Measurements from ENCODE around the gene ASB6. TPM values are rescaled to one million over a fixed set of nuclear protein-coding genes. Genes with fewer than 3 reads are reported as not detected.

ASB6 gene
- total and polyA plus RNA-seq, 2 of the 13 experiments (the other 11 are each of a cell fraction or from before 2014, with no cell fraction given): 8.2 to 8.4 TPM

- TF ChIP-seq ZNF407 (CRISPR knock-in tag; IDR thresholded peaks at IDR 0.05; ENCODE audit: not compliant biosample characterization) (peak; percentile 86), ZNF709 (CRISPR knock-in tag; IDR thresholded peaks at IDR 0.05) (peak; percentile 96; the same call in 1 of the 2 replicates), HOXD1 (CRISPR knock-in tag; IDR thresholded peaks at IDR 0.05) (peak; percentile 56; the same call in 1 of the 2 replicates), KDM3A (CRISPR knock-in tag; IDR thresholded peaks at IDR 0.05; ENCODE audit: low read depth) (peak; percentile 55), GMEB1 (CRISPR knock-in tag; IDR thresholded peaks at IDR 0.05; ENCODE audit: borderline replicate concordance) (peak; percentile 88), RBAK (CRISPR knock-in tag; IDR thresholded peaks at IDR 0.05) (no peak), IRF9 (CRISPR knock-in tag; IDR thresholded peaks at IDR 0.05; ENCODE audit: borderline replicate concordance) (peak; percentile 95), SOX13 (IDR thresholded peaks at IDR 0.05) (no peak), SOX13 (CRISPR knock-in tag; conservative IDR thresholded peaks at IDR 0.05 in 1 of 2, IDR thresholded peaks at IDR 0.05 in 1 of 2) (peak in 1 of 2 experiments; percentile 55; a peak in 1 of 4 replicates), ZNF747 (CRISPR knock-in tag; IDR thresholded peaks at IDR 0.05; ENCODE audit: borderline replicate concordance) (peak; percentile 90; the same call in 1 of the 2 replicates), GATAD1 (CRISPR knock-in tag; IDR thresholded peaks at IDR 0.05) (peak; percentile 99)
- TF ChIP-seq, protein P1, sequence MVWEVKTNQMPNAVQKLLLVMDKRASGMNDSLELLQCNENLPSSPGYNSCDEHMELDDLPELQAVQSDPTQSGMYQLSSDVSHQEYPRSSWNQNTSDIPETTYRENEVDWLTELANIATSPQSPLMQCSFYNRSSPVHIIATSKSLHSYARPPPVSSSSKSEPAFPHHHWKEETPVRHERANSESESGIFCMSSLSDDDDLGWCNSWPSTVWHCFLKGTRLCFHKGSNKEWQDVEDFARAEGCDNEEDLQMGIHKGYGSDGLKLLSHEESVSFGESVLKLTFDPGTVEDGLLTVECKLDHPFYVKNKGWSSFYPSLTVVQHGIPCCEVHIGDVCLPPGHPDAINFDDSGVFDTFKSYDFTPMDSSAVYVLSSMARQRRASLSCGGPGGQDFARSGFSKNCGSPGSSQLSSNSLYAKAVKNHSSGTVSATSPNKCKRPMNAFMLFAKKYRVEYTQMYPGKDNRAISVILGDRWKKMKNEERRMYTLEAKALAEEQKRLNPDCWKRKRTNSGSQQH (CRISPR knock-in tag; IDR thresholded peaks at IDR 0.05; ENCODE audit: low read depth): peak; percentile 37; the same call in 1 of the 2 replicates
- TF ChIP-seq, protein P2, sequence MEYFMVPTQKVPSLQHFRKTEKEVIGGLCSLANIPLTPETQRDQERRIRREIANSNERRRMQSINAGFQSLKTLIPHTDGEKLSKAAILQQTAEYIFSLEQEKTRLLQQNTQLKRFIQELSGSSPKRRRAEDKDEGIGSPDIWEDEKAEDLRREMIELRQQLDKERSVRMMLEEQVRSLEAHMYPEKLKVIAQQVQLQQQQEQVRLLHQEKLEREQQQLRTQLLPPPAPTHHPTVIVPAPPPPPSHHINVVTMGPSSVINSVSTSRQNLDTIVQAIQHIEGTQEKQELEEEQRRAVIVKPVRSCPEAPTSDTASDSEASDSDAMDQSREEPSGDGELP (IDR thresholded peaks at IDR 0.05; ENCODE audit: borderline replicate concordance, low read depth): peak; percentile 44; the same call in 1 of the 2 replicates
Measured at GRCh38 chr9:129641750-129642585, at the start of gene ASB6 (continued).
